IPS-20b (cell line): ENCODE results near the gene RASA3.

Source experiments
- H3K27ac ChIP-seq: one replicate; pipeline ENCODE4 v1.5.1; 2013; ENCODE audit warnings: low read length
- H3K27me3 ChIP-seq: 2 replicates; pipeline ENCODE4 v1.6.1; 2013; ENCODE audit warnings: mild to moderate bottlenecking, low read length, inconsistent platforms; ENCODE audit not compliant: insufficient read depth
- H3K36me3 ChIP-seq: 2 replicates; pipeline ENCODE4 v1.6.1; 2013; ENCODE audit warnings: low read depth, mild to moderate bottlenecking, inconsistent platforms, low read length, moderate library complexity; ENCODE audit not compliant: insufficient read depth
- H3K4me1 ChIP-seq: 2 replicates; pipeline ENCODE4 v1.6.1; 2013; ENCODE audit warnings: mild to moderate bottlenecking, control low read depth, inconsistent platforms, low read length, moderate library complexity; ENCODE audit not compliant: insufficient read depth
- H3K4me3 ChIP-seq: 2 replicates; pipeline ENCODE4 v1.5.1; 2013; ENCODE audit warnings: mild to moderate bottlenecking, low read length, inconsistent platforms
- H3K9ac ChIP-seq: 2 replicates; pipeline ENCODE4 v1.6.1; 2013; ENCODE audit warnings: low read depth, mild to moderate bottlenecking, inconsistent platforms, low read length, moderate library complexity
- H3K9me3 ChIP-seq: 2 replicates; pipeline ENCODE4 v1.6.1; 2013; ENCODE audit warnings: mild to moderate bottlenecking, low read depth, low read length, inconsistent platforms; ENCODE audit not compliant: insufficient read depth

RASA3 gene

GRCh38 chr13:113946409-113947181 is 185.8 kb downstream of the RASA3 start:
- H3K27ac ChIP-seq, result no peak overlapping the region
- no peaks in the 10 kb centered on the region for H3K9me3 ChIP-seq
- no peaks in the 10 kb centered on the region for H3K27me3 ChIP-seq
- H3K4me3 ChIP-seq, result no peak overlapping the region
- H3K36me3 ChIP-seq, result no peaks in the 10 kb centered on the region
- no peak overlapping the region for H3K9ac ChIP-seq
- no peaks in the 10 kb centered on the region for H3K4me1 ChIP-seq

- no peaks in the 10 kb centered on the region for H3K4me1 ChIP-seq
- no peak overlapping the region for H3K27ac ChIP-seq
- no peak overlapping the region for H3K9ac ChIP-seq
- H3K4me3 ChIP-seq, result no peak overlapping the region
- no peaks in the 10 kb centered on the region for H3K36me3 ChIP-seq
- no peaks in the 10 kb centered on the region for H3K27me3 ChIP-seq
- H3K9me3 ChIP-seq, result no peaks in the 10 kb centered on the region
Measured at GRCh38 chr13:113945857-113946408, 186.5 kb downstream of the RASA3 start.

GRCh38 chr13:113943821-113944565 is 188.4 kb downstream of the RASA3 start:
- Histone ChIP-seq H3K4me1 (no peaks in the 10 kb centered on the region), H3K27me3 (no peaks in the 10 kb centered on the region), H3K4me3 (no peak overlapping the region), H3K27ac (no peak overlapping the region), H3K36me3 (no peaks in the 10 kb centered on the region), H3K9ac (no peak overlapping the region), H3K9me3 (no peaks in the 10 kb centered on the region)

GRCh38 chr13:113942591-113943103 is 189.8 kb downstream of the RASA3 start:
- Histone ChIP-seq H3K27ac (no peak overlapping the region), H3K4me1 (no peaks in the 10 kb centered on the region), H3K27me3 (no peaks in the 10 kb centered on the region), H3K9ac (no peak overlapping the region), H3K36me3 (no peaks in the 10 kb centered on the region), H3K4me3 (no peak overlapping the region), H3K9me3 (no peaks in the 10 kb centered on the region)

GRCh38 chr13:113941571-113942191 is 190.7 kb downstream of the RASA3 start:
- no peak overlapping the region for H3K9ac ChIP-seq
- H3K27ac ChIP-seq, result no peak overlapping the region
- H3K4me3 ChIP-seq, result no peak overlapping the region
- no peaks in the 10 kb centered on the region for H3K4me1 ChIP-seq
- no peaks in the 10 kb centered on the region for H3K9me3 ChIP-seq
- H3K36me3 ChIP-seq, result no peaks in the 10 kb centered on the region
- H3K27me3 ChIP-seq, result no peaks in the 10 kb centered on the region

- Histone ChIP-seq H3K27me3 (no peaks in the 10 kb centered on the region), H3K9me3 (no peaks in the 10 kb centered on the region), H3K9ac (no peak overlapping the region), H3K36me3 (no peaks in the 10 kb centered on the region), H3K4me1 (peaks cover 5% of the 10 kb centered on the region; the same call in 1 of the 2 replicates), H3K4me3 (no peak overlapping the region), H3K27ac (no peak overlapping the region)
Measured at GRCh38 chr13:113939944-113940297, 192.5 kb downstream of the RASA3 start.

GRCh38 chr13:113939129-113939943 is 193.1 kb downstream of the RASA3 start:
- Histone ChIP-seq H3K4me3 (no peak overlapping the region), H3K27me3 (no peaks in the 10 kb centered on the region), H3K27ac (no peak overlapping the region)

GRCh38 chr13:113938716-113939115 is 193.7 kb downstream of the RASA3 start:
- H3K4me3 ChIP-seq, result no peak overlapping the region
- no peaks in the 10 kb centered on the region for H3K27me3 ChIP-seq
- peaks cover 5% of the 10 kb centered on the region; the same call in 1 of the 2 replicates for H3K4me1 ChIP-seq
- no peak overlapping the region for H3K27ac ChIP-seq
- no peaks in the 10 kb centered on the region for H3K36me3 ChIP-seq
- no peak overlapping the region for H3K9ac ChIP-seq
- H3K9me3 ChIP-seq, result no peaks in the 10 kb centered on the region

More at GRCh38 chr13:113939129-113939943, 193.1 kb downstream of the RASA3 start:
- Histone ChIP-seq H3K9me3 (no peaks in the 10 kb centered on the region), H3K4me1 (peaks cover 5% of the 10 kb centered on the region; the same call in 1 of the 2 replicates), H3K36me3 (no peaks in the 10 kb centered on the region), H3K9ac (no peak overlapping the region)

GRCh38 chr13:113938246-113938645 is 194.2 kb downstream of the RASA3 start:
- Histone ChIP-seq H3K27ac (no peak overlapping the region), H3K4me1 (peaks cover 5% of the 10 kb centered on the region; the same call in 1 of the 2 replicates), H3K9ac (no peak overlapping the region), H3K4me3 (no peak overlapping the region), H3K27me3 (no peaks in the 10 kb centered on the region), H3K9me3 (no peaks in the 10 kb centered on the region), H3K36me3 (no peaks in the 10 kb centered on the region)

GRCh38 chr13:113937527-113938180 is 194.8 kb downstream of the RASA3 start:
- no peaks in the 10 kb centered on the region for H3K9me3 ChIP-seq
- H3K27me3 ChIP-seq, result no peaks in the 10 kb centered on the region

More at GRCh38 chr13:113937527-113938180, 194.8 kb downstream of the RASA3 start:
- no peak overlapping the region for H3K9ac ChIP-seq
- no peak overlapping the region for H3K4me3 ChIP-seq
- no peak overlapping the region for H3K27ac ChIP-seq
- H3K36me3 ChIP-seq, result no peaks in the 10 kb centered on the region
- H3K4me1 ChIP-seq, result peaks cover 5% of the 10 kb centered on the region; the same call in 1 of the 2 replicates
